ENCODE data around the gene CCNG2. TPM values are rescaled to one million over a fixed set of nuclear protein-coding genes. Genes with fewer than 3 reads are reported as not detected.

CCNG2 gene
- total and polyA plus RNA-seq, 4 donors = 1.2 to 10.8 (median 4.1) TPM

GRCh38 chr4:77175201-77175611, 18.2 kb downstream of the CCNG2 start:
- TF ChIP-seq EGR1 (IDR thresholded peaks at IDR 0.05; ENCODE audit: low read depth in 2 of 2) (no peak), JUND (IDR thresholded peaks at IDR 0.05) (no peak), ZBTB33 (IDR thresholded peaks at IDR 0.05) (no peak), HNF4A (conservative IDR thresholded peaks at IDR 0.05) (no peak), CTCF (IDR thresholded peaks at IDR 0.05; ENCODE audit: low read depth, low read length, missing input control) (no peak), FOXA1 (IDR thresholded peaks at IDR 0.05) (no peak), RXRA (IDR thresholded peaks at IDR 0.05) (no peak), HNF4G (IDR thresholded peaks at IDR 0.05) (no peak), GABPA (IDR thresholded peaks at IDR 0.05 in 1 of 2, conservative IDR thresholded peaks at IDR 0.05 in 1 of 2) (no peak), FOXA2 (IDR thresholded peaks at IDR 0.05) (no peak), YY1 (IDR thresholded peaks at IDR 0.05) (no peak), NR2F2 (IDR thresholded peaks at IDR 0.05) (no peak), SP1 (IDR thresholded peaks at IDR 0.05) (no peak), TAF1 (conservative IDR thresholded peaks at IDR 0.05) (no peak), RAD21 (IDR thresholded peaks at IDR 0.05) (no peak), REST (IDR thresholded peaks at IDR 0.05) (no peak)
- TF ChIP-seq, protein P1, sequence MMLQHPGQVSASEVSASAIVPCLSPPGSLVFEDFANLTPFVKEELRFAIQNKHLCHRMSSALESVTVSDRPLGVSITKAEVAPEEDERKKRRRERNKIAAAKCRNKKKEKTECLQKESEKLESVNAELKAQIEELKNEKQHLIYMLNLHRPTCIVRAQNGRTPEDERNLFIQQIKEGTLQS (IDR thresholded peaks at IDR 0.05) = no peak
- TF ChIP-seq, protein P2, sequence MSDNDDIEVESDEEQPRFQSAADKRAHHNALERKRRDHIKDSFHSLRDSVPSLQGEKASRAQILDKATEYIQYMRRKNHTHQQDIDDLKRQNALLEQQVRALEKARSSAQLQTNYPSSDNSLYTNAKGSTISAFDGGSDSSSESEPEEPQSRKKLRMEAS (IDR thresholded peaks at IDR 0.05) = no peak
- no peaks in the 10 kb centered on the region for H3K27me3 ChIP-seq (ENCODE audit: control insufficient read depth in 4 of 4, insufficient read depth in 4 of 4, low read length in 3 of 4)
- H3K27ac ChIP-seq (ENCODE audit: low read depth in 1 of 2, low read length in 2 of 2) = no peak overlapping the region
- peaks cover 0 to 1% (median 0%) of the 10 kb centered on the region in 4 donors for H3K4me1 ChIP-seq (ENCODE audit: control insufficient read depth in 4 of 4, insufficient read depth in 4 of 4, low read length in 3 of 4)
- no peaks in the 10 kb centered on the region for H3K36me3 ChIP-seq (ENCODE audit: control insufficient read depth in 4 of 4, insufficient read depth in 3 of 4, low read depth in 1 of 4, low read length in 3 of 4)
- no peak for DNase-seq (ENCODE audit: low spot score)
- H3K9ac ChIP-seq (ENCODE audit: low read depth in 1 of 2, low read length in 2 of 2) = no peak overlapping the region
- H3K4me3 ChIP-seq (ENCODE audit: low read depth in 1 of 3, low read length in 3 of 3) = no peak overlapping the region
- no peaks in the 10 kb centered on the region for H3K9me3 ChIP-seq (ENCODE audit: control insufficient read depth in 4 of 4, low read length in 3 of 4)
- WGBS = 64% methylated on average over 3 of the region's 3 CpGs
